GM19238 (cell line): ENCODE results near the gene TSKU.
A peak's percentile ranks its signal among the peaks of the same experiment; 100 is the strongest.

Experiments used
- DNase-seq: peaks from one replicate; pipeline ENCODE4 v3.0.0; 2011; ENCODE audit warnings: low spot score; ENCODE audit not compliant: insufficient read length

The TSKU gene

DNA sequence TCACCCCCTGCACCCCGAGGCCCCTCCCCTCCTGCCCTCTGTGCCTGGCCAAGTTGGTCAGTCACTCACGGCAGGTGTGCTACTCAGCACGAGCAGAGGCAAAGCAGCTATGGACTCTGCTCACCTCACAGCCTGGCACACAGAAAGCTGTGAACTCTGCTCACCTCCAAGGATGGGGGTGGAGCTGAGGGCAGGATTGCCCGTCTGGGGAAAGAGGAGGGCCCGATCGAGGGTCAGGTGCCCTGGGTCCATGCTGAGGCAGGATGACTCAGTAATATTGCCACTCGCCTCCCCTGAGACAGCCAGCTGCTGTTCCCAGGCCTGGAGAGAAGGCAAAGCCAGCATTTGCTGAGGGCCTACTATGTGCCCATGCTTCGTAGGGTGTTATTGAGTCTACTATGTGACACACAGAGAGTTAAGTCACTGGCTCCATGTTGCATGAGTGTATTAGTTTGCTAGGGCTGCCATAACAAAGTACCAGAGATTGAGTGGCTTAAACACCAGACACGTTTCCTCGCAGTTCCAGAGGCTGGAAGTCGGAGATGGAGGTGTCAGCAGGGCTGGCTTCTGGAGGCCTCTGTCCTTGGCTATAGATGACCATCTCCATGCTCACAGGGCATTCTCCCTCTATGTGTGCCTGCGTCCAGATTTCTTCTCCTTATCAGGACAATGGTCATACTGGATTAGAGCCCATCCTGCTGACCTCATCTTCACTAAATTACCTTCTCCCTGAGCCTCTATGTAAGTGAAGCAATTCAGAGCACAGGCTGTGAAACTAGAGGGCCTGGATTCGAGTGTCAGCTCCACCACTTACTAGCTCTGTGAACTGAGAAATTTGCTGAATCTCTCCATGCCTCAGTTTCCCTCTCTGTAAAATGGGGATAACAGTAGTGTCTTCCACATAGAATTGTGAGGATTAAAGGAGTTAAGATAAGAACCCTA, 13.2 kb upstream of the TSKU start:
- no peak for DNase-seq

DNA sequence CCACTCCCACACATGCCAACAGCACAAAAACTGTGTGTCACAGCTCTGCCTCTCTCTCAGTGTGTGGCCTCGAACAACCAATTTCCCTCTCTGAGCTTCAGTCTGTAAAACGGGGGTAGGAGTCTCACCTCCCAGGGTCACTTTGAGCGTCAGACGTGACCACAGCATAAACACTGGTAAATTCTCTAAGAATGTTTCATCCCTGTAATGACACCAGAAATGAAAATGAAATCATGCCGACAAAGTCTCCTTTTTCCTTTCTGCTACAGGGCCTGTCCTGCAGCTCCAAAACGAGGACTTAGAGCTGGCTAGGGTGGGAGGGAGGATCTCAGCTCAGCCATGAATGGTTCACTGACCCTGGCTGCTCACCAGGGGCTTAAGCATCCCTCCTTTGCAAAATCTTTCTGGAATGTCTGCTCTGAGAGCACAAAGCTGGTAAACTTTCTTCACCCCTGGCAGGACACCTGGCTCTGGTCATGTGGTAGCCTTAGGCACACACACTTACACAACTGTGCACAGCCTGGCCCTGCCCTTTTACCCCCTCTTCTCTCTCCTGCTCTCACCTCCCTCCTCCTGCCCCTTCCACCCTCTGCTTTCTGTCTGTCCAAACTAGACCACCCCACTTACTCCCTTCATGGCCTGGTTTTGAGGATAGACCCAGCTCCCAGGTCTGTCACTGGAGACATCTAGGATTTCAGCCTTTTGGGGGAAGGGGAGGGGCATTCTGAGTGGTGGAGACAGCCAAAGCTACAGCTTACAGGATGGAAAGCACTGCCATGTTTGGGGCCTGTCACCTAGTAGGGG, 12.3 kb upstream of the TSKU start:
- no peak for DNase-seq

DNA sequence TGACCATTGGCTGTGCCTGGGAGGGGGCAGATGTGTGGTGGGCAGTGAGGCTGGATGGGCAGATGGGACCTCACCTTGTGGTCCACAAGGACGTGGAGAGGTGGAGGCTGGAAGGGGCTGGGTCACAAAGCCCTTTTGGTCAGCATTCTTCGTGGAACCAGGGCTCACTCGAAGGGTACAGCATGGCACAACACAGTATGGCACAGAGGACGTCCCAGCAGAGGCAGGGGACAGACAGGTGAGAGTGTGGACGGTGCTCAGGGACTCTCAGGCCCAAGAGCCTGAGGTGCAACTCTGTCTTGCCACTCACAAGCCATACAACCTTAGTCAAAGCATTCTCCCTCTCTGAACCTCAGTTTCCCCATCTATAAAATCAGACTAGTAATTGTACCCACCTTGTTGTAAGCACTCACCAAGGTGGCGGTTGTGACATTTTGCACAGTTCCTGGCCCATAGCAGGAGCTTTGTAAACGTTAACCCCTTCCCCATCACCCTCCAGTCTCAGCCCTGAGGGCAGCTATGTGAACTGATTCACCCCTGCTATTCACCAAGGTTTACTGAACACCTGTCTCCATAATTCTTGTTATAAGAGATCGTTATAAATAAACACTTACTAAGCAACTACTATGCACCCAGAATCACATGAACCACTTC, 11.6 kb upstream of the TSKU start:
- no peak for DNase-seq

DNA sequence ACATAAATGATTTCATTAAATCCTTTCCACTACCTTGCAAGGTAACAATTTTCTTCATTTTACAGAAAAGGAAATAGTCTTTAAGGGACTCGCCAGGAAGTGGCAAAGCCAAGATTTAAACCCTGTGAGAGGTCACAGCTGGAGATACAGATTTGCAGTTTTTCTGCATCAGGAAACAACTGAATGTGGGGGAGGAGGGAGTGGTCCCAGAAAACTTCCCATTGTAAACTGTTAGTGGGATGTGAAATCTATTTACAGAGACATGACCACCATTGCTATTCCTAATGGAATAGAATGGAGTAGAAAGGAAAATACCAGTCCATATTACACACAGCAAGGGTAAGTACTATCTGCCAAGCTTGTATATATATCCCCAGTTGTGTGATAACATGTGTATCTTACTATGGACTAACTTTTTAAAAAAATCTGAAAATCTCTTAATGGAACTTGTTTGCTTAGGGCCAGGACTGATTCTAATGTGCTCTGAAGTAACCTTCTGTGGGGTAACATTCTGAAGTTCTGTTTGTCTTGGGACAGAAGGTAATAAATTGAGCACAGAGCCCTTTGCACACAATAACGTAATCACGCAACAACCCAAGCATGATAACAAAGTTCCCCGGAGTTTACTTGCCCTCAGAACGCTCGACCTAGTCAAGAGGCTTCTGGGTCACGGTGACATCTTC, 10.9 kb upstream of the TSKU start:
- DNase-seq: no peak

DNA sequence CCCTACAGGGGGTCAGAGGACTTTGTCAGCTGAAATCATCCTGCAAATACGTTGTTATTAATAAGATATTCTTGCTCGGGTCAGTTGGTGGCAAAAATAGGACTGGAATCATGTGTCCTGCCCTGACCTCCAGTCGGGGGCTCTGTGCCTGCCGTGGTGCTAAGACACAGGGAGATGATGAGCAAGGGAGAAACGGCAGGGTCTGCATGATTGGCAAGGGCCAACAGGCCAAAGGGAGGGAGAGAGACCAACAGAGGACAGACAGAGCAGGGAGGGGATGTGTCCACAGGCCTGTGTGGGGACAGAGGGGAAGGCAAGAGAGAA, 10.4 kb upstream of the TSKU start:
- no peak for DNase-seq

DNA sequence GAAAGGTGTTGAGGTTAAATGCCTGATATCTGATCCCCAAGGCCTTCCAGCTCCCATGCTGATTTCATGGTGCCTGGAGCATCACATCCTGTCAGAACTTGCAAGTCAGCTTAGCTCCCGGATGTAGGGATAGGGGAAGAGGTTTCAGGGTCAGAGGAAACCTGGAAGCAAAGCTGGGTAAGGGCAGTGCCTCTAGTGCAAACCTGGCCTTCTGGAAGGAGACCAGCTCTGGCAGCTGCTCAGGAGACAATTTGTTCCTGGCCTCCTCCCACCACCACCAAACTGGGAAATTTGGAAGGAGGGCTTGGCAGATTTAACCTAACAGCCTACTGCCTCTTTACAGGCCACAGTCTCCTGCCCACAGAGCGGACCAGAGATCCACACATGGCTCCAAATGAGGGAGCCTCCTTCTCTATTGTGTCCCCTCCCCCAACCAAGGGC, 9.2 kb upstream of the TSKU start:
- DNase-seq: no peak

DNA sequence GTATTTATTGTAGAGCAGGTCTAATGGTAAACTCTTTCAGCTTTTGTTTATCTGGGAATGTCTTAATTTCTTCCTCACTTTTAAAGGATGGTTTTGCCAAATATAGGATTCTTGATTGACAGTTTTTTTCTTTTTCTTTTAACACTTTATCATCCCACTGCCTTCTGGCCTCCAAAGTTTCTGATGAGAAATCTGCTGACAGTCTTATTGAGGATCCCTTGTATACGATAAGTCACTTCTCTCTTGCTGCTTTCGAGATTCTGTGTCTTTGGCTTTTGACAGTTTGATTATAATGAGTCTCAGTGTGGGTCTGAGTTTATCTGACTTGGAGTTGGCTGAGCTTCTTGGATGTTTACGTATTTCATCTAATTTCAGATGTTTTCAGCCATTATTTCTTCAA, 6.7 kb upstream of the TSKU start:
- DNase-seq: no peak

DNA sequence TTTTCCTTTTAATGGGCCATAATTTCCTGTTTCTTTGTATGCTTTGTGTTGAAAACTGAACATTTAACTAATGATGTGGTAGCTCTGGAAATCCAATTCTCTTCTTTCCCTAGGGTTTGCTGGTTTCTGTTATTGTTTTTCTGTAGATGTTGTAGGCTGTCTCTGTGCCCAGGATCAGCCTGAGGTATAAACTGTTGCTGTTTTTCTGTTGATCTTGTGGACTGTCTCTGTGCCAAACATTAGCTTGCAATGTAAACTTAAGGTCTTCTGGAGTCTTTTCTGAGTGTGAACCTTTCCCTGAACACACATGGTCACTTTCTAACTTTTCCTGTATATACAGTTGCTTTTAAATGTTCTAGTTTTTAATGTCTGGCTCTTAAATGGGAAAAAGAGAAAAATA, 5.9 kb upstream of the TSKU start:
- DNase-seq: no peak

DNA sequence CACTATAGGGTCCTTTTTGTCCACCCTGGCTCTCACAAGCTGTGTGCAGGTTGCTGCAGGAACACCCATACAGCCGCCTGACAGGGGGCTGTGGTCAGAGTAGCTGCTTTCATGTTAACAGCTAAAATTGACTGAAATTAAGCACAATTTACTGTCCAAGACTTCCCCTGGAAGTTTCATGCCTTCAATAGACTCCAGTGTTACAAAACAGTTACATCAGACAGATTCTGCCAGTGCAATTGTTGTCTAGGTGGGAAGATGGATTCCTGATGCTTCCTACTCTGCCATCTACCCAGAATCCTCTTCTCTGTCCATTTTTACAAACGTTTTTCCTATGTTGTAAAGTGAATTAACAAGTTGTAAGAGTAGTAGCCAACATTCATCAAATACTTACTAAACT, 5.3 kb upstream of the TSKU start:
- DNase-seq: no peak

DNA sequence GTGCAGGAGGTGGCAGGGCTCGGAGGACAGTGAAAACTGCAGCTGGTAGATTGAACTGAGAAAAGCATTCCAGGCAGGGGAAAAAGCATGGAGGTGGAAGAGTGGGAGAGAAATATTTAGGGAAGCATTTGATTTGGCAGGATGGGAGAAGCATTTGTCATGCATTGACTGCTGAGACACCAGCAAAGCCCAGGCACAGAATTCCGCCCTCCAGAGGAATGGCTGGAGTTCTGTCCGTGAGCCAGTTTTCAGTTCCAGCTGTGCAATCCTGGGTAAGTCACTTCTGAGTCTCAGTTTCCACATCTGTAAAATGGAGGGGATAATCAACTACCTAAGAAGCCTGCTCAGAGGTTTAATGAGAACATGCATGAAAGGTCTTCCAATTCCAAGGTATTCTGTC, 4.3 kb upstream of the TSKU start:
- no peak for DNase-seq

DNA sequence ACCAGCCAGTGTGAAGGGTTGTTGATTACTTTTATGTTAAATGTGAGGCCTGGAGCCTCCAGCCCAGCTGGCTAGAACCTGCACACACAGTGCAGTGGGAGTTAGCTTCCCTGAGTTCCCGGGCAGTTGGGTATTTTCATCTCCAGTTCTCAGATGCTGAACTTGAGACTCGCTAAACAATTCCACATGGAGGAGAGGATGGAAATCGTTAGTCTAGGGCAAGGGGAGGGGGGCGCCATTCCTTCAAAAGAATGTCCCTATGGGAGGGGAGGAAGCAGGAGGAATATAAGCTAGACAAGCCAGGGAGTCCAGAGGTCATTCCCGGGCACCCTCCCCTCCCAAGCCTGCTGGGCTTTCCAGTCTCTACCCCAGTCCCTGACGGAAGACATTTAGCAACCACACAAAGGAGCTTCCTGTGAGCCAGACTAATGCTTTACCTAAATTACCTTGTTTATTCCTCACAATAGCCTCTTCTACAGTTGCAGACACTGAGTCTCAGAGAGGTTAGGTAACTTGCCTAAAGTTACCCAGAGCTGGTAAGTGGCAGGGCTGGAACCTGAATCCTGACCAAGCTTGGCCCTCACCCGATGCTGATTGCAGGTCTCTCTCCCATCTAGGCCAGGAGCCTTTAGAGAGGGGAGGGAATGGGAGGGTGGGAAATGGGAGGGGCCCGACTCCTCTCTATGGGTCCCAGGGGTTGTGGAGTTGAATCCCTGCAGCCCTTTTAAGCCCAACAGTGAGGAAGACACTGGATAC, 1.9 kb upstream of the TSKU start:
- DNase-seq: no peak

DNA sequence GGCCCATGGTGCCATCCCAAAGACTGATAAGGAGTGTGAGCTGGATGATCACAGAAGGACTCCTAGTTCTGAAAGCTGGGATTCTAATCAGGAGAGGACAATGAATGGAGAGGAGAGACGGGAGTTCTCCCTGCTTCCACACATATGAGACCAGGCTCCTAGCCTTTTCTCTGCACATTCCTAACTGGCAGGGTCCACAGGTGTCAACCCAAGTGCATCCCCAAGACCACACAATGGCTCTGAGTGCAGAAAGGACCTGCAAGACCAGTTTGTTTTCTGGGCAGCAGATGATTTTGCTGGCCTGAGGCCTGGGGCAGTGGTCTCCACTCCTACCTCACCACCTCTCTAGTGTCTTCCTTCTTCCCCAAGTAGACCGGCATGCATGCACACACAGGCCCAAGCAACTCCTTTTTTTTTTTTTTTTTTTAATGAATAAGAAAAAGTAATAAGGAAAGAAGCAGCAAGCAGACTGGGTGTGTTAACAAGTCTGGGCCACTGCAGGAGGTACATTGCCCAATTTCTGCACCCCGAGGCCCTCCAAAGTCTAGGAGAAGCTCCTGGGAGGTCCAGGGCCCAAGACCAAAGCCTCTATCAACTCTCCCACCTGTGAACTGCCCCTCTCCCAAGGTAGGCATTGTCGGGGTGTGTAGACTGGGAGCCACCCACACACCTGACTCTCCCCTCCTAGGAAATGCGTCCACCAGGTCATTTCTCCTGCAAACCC, 1.2 kb upstream of the TSKU start:
- no peak for DNase-seq

DNA sequence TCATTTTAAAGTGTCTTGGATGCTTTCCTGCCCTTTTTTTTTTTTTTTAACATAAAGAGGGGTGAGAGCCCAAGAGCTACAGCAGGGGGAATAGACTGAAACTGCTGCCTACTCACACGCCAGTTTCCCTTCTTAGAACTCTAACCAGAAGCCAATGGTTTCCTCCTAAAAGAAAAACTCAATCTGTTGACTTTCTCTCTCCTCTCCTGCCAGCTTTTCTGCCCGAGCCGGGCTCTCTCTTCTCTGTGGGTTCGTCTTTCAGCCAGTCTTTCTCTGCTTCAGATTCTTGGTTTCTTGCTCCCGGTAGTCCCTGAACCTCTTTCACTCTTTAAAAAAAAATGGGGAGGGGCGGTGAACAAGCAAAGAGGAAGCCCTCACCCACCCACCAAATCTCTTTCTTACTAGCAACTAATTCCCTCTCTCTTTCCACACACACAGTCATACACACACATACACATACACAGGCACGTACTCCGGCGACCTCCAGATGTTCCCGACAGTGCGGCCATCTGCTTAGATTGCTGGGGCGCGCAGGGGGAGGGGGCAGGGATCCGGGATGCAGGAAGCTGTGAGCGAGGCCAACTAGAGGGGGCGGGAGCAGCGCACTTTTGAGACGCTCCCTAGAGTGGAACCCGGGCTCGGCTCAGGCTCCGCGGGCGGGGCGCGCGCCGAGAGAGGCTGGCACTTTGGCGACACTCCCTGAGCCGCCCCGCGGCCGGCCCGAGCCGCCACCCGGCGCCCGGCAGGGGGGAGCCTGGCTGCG, 444 bp upstream of the TSKU start:
- DNase-seq: peak; percentile 39

DNA sequence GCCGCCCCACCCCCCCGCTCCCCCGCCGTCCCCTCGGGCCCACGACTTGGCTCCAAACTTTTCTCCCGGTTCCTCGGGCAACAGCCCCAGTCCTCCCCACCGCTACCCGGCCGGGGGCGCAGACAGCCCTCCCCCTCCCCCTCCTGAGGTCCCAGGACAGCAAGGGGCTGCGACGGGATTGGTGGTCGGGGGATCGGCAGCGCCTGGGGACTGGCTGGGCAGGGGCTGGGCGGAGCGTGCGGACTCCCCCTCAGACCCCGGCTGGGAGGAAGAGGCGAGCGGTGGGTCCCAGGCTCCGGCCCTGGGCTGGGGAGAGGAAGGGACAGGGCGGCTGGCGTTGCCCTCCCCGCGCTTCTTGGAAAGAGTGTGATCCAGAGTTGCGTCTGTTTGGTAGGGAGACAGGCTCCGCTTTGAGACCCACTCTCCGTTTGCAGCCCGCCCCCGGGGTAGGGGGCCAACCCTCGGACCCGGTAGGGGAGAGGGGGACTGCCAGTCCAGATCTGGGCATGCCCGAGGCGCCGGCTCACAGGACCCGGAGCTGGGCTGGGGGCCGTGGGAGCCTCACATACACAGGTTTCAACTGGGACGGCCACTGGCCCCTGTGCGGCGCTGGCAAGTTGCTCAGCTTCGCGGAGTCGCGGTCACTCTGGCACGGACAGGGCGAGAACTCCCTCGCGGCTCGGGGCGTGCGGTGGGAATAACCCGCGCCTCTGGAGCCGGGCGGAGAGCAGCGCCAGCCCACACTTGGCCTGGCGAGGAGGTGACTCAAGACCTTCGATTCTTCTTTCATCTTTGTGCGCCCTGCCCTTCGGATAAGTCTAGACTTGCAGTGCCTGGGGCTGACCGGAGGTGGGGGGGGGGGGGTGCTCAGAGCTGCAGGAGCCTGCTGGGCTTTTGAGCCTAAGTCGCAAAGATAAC, 999 bp downstream of the TSKU start:
- DNase-seq: no peak

DNA sequence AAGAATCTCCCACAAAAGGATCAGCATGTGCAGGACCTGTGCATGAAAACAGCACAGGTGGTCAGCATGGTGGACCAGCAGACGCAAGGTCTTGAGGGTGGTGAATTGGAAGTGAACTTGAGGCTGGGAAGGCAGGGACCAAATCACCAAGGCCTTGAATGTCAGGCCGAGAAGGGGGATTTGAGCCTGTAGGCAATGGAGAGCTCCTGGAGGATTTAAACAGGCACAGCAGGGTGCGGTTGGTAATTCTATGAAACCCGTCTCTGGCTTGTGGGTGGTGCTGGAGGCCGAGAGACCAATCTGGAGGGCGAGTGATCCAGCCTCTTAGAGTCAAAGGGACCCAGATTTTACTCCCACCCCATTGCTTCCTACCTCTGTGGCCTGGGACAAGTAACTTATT, 2.4 kb downstream of the TSKU start:
- no peak for DNase-seq

DNA sequence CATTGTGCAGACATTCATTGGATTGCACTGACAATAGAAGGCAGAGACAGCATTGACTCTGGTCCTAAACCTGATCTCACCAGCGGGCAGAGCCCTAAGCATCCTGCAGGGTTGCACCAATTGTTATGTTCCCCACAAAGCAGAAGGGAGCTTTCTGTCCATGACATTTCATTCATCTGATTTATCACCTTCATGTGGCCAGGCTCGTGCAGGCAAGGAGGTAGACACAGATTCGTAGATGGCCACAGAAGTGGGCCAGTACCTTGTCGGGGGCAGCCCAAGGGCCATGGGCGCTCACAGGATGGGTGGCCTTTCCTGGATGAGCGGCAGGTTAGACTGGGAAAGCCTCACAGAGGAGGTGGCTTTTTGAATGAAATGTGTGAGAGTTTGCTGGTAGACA, 2.9 kb downstream of the TSKU start:
- DNase-seq: no peak

DNA sequence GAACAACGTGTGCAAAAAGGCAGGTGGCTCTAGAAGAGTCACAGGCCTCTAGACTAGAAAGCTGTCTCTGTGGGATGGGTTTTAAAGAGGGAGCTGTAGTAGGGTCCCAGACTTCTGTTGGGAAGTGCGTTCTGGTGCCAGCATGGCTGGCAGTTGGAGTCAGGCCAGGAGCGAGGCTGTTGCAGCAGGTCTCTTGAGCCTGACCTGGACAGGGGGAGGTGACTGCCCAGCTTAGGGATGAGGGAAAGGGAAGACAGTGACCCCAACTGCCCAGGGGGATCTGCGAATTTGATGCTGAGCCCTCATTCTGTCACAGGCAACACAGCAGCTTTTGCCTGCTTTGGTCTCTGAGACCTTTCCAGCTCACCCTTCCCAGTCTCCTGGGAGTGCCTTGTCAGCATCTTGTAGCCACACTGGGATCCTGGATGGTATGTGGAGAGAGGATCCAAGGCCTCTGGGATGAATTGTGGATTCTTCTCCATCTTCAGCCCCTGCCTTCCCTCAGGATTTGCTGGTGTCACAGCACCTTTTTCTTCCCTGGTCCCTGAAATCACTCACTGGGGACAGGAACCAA, 3.4 kb downstream of the TSKU start:
- DNase-seq: no peak

DNA sequence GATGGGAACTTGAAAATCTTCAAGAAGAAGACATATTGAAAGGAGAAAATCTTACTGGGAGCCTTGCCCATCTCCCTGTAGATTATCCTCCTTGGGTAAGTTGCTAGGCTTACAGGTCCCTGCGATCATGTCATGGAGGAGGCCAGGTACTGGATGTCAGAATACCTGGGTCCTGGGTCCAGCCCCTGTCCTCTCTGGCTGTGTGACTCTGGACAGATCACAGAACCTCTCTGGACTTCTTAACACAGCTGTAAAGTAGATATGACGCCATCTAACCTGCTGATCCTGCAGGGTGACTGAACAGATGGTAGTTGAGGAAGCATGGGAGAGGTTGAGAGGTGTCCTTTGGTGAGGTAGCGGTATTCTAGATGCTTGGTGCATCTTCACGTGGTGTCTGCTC, 4.1 kb downstream of the TSKU start:
- DNase-seq: no peak
